Astrocyte (in vitro differentiated cells and primary cell): ENCODE results near the gene ZNF324B. TPM values are rescaled to one million over a fixed set of nuclear protein-coding genes. Genes with fewer than 3 reads are reported as not detected.
"Not testable (repeated sequence)": the region's sequence is repeated elsewhere in the genome, so short reads cannot be mapped to it uniquely, and the experiment has no call there.

ENCODE experiments used
- DNase-seq: peaks from one replicate; pipeline ENCODE4 v3.0.0-alpha.2; 2010; ENCODE audit warnings: low read depth
- FAIRE-seq: peaks from 2 replicates; lab custom pipeline; 2011; peaks lifted over from hg19 to GRCh38; lab: Jason Lieb, UNC
- H2AFZ ChIP-seq: 2 replicates; pipeline ENCODE4 v1.6.0; 2012; ENCODE audit warnings: low read depth, low read length, inconsistent platforms
- H3K27ac ChIP-seq: 2 replicates; pipeline ENCODE4 v1.5.1; 2011; ENCODE audit warnings: low read depth, low read length, inconsistent platforms
- H3K27me3 ChIP-seq: 2 replicates; pipeline ENCODE4 v1.6.0; 2011; ENCODE audit warnings: low read length, inconsistent platforms; ENCODE audit not compliant: insufficient read depth
- H3K36me3 ChIP-seq: 2 replicates; pipeline ENCODE4 v1.5.1; 2011; ENCODE audit warnings: low read length, inconsistent platforms; ENCODE audit not compliant: insufficient read depth
- H3K4me1 ChIP-seq: 2 replicates; pipeline ENCODE4 v1.5.1; 2011; ENCODE audit warnings: low read length, inconsistent platforms; ENCODE audit not compliant: insufficient read depth
- H3K4me2 ChIP-seq: 2 replicates; pipeline ENCODE4 v1.6.0; 2012; ENCODE audit warnings: low read length, inconsistent platforms
- H3K4me3 ChIP-seq: 2 replicates; pipeline ENCODE4 v1.5.1; 2011; ENCODE audit warnings: low read depth, mild to moderate bottlenecking, low read length, inconsistent platforms; ENCODE audit not compliant: insufficient read depth
- H3K79me2 ChIP-seq: 2 replicates; pipeline ENCODE4 v1.6.0; 2012; ENCODE audit warnings: mild to moderate bottlenecking, low read length, inconsistent platforms; ENCODE audit not compliant: insufficient read depth
- H3K9ac ChIP-seq: 2 replicates; pipeline ENCODE4 v1.6.0; 2012; ENCODE audit warnings: mild to moderate bottlenecking, low read length, inconsistent platforms
- H3K9me3 ChIP-seq: 2 replicates; pipeline ENCODE4 v1.5.1; 2012; ENCODE audit warnings: low read depth, mild to moderate bottlenecking, low read length, inconsistent platforms; ENCODE audit not compliant: insufficient read depth
- H4K20me1 ChIP-seq: 2 replicates; pipeline ENCODE4 v1.6.0; 2012; ENCODE audit warnings: low read length, inconsistent platforms; ENCODE audit not compliant: insufficient read depth
- H3K27ac Mint-ChIP-seq: one replicate; pipeline ENCODE4 v1.8.0; 2021; ENCODE audit warnings: mild to moderate bottlenecking, mixed read lengths; ENCODE audit not compliant: unreplicated experiment
- H3K27me3 Mint-ChIP-seq: one replicate; pipeline ENCODE4 v1.8.0; 2021; ENCODE audit warnings: low read depth, mixed read lengths; ENCODE audit not compliant: unreplicated experiment
- H3K36me3 Mint-ChIP-seq: one replicate; pipeline ENCODE4 v1.8.0; 2021; ENCODE audit warnings: low read depth, mixed read lengths; ENCODE audit not compliant: unreplicated experiment
- H3K4me1 Mint-ChIP-seq: one replicate; pipeline ENCODE4 v1.8.0; 2021; ENCODE audit warnings: low read depth, mixed read lengths; ENCODE audit not compliant: unreplicated experiment
- H3K4me3 Mint-ChIP-seq: one replicate; pipeline ENCODE4 v1.8.0; 2021; ENCODE audit warnings: mild to moderate bottlenecking, moderate library complexity, mixed read lengths; ENCODE audit not compliant: unreplicated experiment
- H3K9me3 Mint-ChIP-seq: one replicate; pipeline ENCODE4 v1.8.0; 2021; ENCODE audit warnings: mild to moderate bottlenecking, mixed read lengths; ENCODE audit not compliant: unreplicated experiment
- CTCF ChIP-seq: IDR thresholded peaks from 2 replicates; pipeline ENCODE4 v1.5.1; 2011; ENCODE audit warnings: low read depth, mild to moderate bottlenecking, inconsistent platforms, low read length, moderate library complexity; ENCODE audit not compliant: insufficient read depth
- EZH2 ChIP-seq: IDR thresholded peaks from 2 replicates; pipeline ENCODE4 v1.6.1; 2012; ENCODE audit warnings: mild to moderate bottlenecking, low read length, inconsistent platforms; ENCODE audit not compliant: insufficient read depth
- total RNA-seq: library from RNA; stranded (reverse); gene quantifications from 2 replicates; pipeline ENCODE4 v1.2.1, GENCODE V29; 2021

The ZNF324B gene
- total RNA-seq, 1 donor from 2014 or later: 4.9 TPM

GRCh38 chr19:58449980-58450379 lies 1.4 kb upstream of the ZNF324B start:
- H3K36me3 ChIP-seq, DNase-seq, H3K36me3 Mint-ChIP-seq, H3K9me3 ChIP-seq, H3K27ac ChIP-seq, H2AFZ ChIP-seq, H3K4me3 Mint-ChIP-seq, H3K4me1 ChIP-seq, H3K4me3 ChIP-seq, H4K20me1 ChIP-seq, H3K27me3 ChIP-seq, H3K4me1 Mint-ChIP-seq, H3K4me2 ChIP-seq, H3K9ac ChIP-seq, FAIRE-seq, H3K79me2 ChIP-seq, H3K27ac Mint-ChIP-seq: not testable (repeated sequence)
- H3K9me3 Mint-ChIP-seq: peaks cover 15% of the 10 kb centered on the region
- peaks cover 23% of the 10 kb centered on the region for H3K27me3 Mint-ChIP-seq

- Mint-ChIP-seq H3K27ac (no peak overlapping the region), H3K4me3 (peak overlapping the region; percentile 79), H3K27me3 (peaks cover 18% of the 10 kb centered on the region), H3K4me1 (peaks cover 2% of the 10 kb centered on the region), H3K36me3 (peaks cover 2% of the 10 kb centered on the region), H3K9me3 (peaks cover 15% of the 10 kb centered on the region)
- Histone ChIP-seq H3K36me3 (no peaks in the 10 kb centered on the region), H3K4me3 (peak overlapping the region; percentile 74), H3K9ac (peak overlapping the region; percentile 78), H2AFZ (peak overlapping the region; percentile 92), H3K4me2 (peak overlapping the region; percentile 93), H3K4me1 (peaks cover 6% of the 10 kb centered on the region), H3K79me2 (no peaks in the 10 kb centered on the region), H3K9me3 (peaks cover 5% of the 10 kb centered on the region), H3K27me3 (no peaks in the 10 kb centered on the region), H4K20me1 (no peaks in the 10 kb centered on the region), H3K27ac (no peak overlapping the region)
- FAIRE-seq: no peak
- DNase-seq: no peak
- no peak for TF ChIP-seq CTCF
- no peak for TF ChIP-seq EZH2
Measured at GRCh38 chr19:58450856-58451357, 515 bp upstream of the ZNF324B start.

- FAIRE-seq: no peak
- Histone ChIP-seq H3K4me1 (peaks cover 6% of the 10 kb centered on the region), H3K27me3 (no peaks in the 10 kb centered on the region), H3K79me2 (no peaks in the 10 kb centered on the region), H3K9me3 (peaks cover 5% of the 10 kb centered on the region), H2AFZ (no peak overlapping the region), H4K20me1 (no peaks in the 10 kb centered on the region), H3K4me2 (no peak overlapping the region), H3K27ac (no peak overlapping the region), H3K9ac (no peak overlapping the region), H3K4me3 (no peak overlapping the region), H3K36me3 (peaks cover 3% of the 10 kb centered on the region)
- TF ChIP-seq EZH2: no peak
- TF ChIP-seq CTCF: no peak
- Mint-ChIP-seq H3K9me3 (peaks cover 5% of the 10 kb centered on the region), H3K4me3 (no peak overlapping the region), H3K4me1 (peaks cover 2% of the 10 kb centered on the region), H3K27ac (no peak overlapping the region), H3K27me3 (peaks cover 4% of the 10 kb centered on the region), H3K36me3 (peaks cover 20% of the 10 kb centered on the region)
- DNase-seq: no peak
Measured at GRCh38 chr19:58453743-58454142, 2.3 kb downstream of the ZNF324B start.
